ENCODE data around the gene SPINT2.
"Not testable (repeated sequence)": the region's sequence is repeated elsewhere in the genome, so short reads cannot be mapped to it uniquely, and the experiment has no call there.

Gene SPINT2

DNA sequence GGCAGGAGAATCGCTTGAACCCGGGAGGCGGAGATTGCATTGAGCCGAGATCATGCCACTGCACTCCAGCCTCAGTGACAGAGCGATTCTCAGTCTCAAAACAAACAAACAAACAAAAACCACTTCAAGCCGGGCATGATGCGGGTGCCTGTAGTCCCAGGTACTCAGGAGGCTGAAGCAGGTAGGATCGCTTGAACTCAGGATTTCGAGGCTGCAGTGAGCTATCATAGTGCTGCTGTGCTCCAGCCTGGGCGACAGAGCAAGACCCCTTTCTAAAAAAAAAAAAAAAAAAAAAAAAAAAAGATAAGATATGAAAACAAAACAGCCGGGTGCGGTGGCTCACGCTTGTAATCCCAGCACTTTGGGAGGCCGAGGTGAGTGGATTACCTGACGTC lies 21.1 kb upstream of the SPINT2 start:
- no peak for DNase-seq

DNA sequence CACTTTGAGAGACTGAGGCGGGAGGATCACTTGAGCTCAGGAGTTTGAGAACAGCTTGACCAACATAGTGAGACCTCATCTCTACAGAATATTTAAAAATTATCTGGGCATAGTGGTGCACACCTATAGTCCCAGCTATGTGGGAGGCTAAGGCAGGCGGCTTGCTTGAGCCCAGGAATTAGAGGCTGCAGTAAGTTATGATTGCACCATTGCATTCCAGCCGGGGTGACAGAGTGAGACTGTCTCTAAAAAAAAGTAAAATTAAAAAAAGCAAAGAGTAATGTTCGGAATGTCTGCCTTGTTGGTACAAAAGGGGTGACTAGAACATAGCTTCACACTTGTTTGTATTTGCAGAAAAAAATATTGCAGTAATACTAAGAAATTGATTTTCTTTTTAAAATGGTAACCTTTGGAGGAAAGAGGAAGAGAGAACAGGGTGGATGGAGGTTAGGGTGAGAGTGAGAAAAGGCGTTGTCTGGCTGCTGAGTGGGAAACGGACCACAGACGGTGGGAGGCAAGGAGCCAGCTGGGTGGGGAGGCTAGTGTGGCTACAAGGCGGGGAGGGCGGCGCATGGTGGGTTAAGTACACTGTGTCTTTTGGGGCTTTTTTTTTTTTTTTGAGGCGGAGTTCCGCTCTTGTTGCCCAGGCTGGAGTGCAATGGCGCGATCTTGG lies 18.4 kb upstream of the SPINT2 start:
- no peak for DNase-seq

DNA sequence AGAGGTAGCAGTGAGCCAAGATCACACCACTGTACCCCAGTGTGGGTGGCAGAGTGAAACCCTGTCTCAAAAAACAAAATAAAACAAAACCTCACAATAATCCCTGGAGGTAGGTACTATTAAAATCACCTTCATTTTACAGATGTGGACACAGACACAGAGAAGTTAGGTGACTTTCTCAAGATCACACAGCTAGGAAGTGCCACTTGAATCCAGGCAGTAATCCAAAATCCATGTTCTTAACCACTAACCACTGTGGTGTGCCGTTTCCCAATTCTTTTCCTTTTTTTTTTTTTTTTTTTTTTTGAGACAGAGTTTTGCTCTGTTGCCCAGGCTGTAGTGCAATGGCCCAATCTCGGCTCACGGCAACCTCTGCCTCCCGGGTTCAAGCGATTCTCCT lies 17.2 kb upstream of the SPINT2 start:
- no peak for DNase-seq

DNA sequence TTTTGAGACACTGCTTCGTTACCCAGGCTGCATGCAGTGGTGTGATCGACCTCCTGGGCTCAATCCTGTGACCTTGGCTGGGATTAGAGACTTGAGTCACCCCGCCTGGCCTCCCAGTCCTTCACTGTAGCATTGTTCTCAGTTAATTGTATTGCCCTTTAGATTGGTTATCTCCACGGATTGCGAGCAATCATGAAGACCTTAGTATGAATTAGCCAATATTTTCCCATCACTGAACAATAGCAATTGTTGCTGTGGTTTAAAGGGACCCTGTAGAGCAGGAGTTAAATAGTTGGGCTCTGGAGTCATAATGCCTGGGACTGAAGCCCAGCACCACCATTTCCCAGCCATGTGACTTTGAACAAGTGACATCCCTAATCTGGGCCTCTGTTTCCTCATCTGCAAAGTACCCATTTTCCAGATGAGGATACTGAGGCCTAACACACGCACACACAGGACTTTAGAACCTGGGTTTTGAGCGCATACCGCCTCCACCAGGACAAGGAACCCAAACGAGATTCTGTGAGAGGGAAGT lies 16.6 kb upstream of the SPINT2 start:
- DNase-seq = no peak

DNA sequence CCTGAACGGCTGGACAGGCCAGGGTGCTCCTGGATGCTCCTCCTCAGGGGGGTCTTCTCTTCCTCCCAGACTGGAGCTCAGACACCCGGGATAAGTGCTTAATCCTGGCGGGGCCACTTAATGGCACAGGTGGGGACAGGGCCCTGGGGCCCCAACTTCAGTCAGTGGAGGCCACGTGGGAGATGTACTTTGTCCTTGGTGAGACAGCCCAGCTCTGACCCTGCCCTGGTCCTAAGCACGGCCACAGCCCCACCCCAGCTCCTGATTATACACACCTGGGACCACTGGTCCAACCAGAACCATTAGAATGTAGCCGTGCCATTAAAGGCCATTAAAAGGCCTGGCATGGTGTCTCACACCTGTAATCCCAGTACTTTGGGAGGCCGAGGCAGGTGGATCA lies 16.0 kb upstream of the SPINT2 start:
- DNase-seq = no peak

DNA sequence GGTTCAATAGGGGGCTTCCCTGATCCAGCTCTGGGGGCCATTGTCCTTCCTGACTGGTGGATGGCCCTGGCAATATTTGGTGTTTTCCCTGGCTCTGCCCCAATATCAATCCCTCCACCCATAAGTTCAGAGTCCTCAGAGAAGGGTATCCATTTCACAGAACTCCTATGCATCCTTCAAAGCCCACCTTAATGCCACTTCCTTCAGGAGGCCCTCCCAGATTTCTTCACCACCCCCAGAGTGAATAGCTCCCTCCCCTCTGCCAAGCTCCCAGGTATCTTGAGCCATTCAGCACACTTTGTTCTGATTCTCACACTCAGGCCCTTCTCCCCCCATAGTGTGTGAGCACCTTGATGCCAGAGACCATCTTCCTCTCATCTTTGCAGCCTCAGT lies 13.9 kb upstream of the SPINT2 start:
- no peak for DNase-seq

DNA sequence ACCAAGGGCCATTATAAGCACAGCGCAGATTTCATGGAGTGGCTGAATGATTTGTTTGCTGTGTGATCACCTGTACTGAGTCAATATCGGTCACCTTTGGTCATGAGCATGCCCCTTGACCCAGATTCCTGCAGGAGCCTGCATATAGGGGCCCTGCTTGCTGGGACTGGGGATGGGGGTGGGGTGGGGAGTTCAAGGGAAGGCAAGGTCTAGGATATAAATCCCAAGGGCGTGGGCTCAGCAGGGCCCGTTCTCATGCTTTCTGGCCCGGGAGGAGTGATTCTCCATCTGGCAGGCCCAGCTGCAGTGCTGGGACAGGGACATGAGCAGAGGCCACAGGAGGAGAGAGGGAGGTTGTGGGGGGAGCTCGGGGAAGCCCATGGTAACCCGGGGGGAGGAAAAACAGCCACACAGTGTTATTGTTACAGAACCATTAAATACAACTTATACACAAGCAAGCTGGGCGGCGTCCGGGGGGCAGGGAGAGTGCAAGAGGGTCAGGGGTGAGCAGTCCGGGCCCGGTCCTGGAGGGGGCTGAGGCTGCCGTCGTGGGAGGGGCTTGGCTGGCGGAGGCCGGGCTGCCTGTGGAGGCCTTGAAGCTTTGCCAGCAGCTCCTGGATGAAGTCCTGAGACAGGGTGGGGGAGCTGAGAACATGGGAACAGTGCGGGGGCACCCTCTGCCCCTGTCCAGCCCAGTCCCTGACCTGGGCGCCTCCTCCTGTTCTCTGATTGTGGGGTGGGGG lies 13.4 kb upstream of the SPINT2 start:
- no peak for DNase-seq

DNA sequence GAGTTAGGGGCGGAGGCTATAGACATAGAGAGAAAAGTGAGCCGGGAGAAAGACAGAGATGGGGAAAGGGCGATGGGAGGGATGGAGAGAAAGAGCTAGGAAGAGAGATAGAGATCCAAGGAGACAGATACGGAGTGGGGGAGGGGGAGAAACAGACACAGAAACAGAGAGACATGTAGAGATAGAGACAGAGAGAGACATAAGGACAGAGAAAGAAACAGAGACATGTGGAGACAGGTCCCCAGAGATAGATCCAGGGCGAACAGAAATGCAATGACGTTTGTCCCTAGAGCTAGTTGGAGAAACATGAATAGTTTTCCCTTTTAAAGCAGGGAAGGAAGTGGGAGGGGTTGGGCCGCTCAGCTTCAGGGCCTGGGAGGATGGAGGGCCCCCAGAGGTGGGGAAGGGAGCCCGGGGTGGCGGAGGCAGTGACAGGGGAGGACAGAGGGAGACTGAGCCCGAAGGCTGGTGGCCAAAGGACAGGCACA lies 12.8 kb upstream of the SPINT2 start:
- DNase-seq = no peak

DNA sequence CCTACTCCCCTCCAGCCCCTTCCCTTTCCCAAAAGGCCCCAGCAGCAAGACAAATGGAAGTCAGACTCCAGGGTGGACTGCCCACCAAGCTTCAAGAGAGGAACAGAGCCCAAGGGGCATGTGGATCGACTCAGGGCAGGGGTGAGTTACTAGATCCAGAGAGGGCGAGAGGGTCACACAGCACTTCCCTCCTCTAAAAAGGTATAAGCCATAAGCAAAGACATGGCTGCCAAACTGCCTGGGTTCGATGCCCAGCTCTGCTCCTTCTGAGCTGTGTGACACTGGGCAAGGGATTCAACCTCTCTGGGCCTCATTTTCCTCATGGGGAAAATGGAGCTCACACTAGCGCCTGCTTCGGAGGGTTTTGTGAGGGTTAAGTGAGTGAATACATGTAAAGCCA lies 12.0 kb upstream of the SPINT2 start:
- no peak for DNase-seq

DNA sequence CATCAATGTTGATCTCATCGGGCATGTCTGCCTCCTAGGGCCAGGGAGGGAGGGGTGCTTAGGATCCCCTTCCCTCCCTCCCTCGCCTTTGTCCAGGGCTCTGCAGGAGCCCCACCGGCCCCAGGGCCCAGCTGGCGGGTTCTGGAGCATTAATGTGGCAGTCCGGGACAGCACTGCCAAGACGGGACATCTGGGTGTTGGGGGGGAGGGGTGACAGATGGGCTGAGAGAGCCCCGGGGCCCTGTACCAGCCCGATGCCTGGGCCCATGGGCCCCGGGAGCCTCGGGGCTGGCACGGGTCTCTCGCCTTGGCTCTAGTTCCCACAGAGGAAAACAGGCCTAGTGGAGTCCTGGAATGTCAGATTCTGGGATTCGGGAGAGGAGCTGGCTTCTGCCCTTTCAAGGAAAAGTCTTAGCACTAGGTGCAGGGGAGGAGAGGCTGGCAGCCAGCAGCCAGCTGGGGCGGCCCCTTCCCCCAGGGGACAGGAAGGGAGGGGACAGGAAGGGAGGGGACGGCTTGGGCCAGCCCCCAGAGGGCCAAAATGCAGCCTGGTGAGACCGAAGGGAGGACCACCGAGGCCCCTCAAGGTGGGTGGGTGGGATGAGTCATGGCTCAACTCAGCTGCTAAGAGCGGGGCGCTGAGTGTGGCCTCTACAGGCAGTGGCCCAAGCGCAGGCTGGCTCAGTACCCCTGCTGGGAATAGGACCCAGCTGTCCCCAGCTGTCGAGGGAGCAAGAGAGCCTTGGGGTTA lies 11.3 kb upstream of the SPINT2 start:
- DNase-seq = no peak

DNA sequence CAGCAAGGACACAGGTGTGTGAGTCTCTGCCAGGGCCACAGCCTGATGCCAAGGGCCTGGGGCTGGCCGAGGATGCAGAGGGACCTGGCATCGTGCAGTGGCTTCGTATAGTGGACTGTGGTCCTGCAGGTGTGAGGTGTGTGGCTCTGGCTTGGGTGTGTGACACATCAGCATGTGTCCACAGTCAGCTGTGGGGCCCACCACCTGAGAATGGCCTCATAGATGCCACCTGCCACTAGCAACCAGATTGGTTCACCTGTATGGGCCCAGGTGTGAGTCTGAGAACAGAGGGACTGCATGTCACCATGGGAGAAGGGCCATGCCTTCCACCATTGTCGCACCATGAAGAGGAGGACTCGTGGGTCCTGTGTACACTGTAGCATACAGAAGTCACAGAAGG lies 10.6 kb upstream of the SPINT2 start:
- no peak for DNase-seq

DNA sequence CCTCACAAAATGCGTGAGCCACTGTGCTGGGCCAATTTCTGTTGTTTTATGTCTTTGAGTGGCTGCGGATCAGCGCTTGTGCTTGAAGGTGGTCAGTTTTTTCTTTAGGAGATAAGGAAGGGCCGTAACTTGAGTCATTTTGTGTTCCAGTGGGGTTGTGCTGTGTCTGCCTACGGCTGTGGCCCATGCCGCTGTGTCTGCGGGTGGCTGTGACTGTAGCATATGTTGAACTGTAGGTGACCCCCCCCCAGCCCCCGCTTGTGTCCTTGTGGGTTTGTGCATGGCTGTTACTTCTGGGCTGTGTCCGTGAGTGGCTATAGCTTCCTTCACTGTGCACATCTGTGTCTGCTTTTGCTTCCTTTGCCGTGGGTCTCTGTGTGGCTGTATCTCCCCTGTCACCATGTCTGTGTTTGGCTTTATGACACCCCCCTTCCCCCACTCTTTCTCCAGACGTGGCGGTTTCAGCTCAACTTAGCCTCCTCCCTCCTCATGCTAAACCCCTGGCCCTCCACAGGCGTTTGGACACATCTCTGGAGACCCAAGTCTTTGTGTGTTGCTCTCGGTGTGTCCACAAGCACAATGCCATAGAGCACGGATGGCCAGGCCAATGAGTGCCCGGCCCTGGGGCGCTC lies 8.9 kb upstream of the SPINT2 start:
- DNase-seq = no peak

DNA sequence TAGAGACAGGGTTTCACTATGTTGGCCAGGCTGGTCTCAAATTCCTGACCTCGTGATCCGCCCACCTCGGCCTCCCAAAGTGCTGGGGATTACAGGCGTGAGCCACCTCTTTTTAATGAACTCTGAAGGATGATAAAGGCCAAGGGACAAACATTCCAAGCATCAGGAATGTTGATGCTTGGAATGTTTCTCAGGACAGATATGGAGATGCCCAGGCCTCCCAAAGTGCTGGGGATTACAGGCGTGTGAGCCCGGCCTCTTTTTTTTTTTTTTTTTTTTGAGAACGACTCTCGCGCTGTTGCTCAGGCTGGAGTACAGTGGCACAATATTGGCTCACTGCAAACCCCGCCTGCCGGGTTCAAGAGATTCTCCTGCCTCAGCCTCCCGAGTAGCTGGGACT lies 2.4 kb upstream of the SPINT2 start:
- not testable (repeated sequence) for DNase-seq

DNA sequence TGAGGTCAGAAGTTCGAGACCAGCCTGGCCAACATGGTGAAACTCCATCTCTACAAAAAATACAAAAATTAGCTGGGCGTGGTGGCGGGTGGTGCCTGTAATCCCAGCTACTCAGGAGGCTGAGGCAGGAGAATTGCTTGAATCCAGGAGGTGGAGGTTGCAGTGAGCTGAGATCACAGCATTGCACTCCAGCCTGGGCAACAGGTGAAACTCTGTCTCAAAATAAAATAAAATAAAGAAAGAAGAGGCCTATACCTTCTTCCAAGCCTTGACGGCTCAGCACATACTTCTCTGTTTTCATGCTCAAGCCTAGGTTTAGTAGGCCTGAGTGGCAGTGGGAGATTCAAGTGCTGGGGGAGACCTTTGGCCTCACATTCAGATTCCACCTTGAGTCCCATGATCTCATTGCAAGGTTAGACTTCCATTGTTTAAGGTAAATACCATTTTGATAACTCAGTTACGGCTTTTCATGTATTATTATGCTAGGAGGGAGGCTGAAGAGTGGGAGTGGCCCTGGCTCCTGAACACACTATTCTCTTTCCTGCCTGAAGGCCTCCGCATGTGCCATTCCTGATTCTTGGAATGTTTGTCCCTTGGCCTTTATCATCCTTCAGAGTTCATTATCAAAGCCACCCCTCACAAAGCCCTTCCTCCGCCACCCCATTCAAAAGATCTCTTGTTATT lies 1.6 kb upstream of the SPINT2 start:
- no peak for DNase-seq

DNA sequence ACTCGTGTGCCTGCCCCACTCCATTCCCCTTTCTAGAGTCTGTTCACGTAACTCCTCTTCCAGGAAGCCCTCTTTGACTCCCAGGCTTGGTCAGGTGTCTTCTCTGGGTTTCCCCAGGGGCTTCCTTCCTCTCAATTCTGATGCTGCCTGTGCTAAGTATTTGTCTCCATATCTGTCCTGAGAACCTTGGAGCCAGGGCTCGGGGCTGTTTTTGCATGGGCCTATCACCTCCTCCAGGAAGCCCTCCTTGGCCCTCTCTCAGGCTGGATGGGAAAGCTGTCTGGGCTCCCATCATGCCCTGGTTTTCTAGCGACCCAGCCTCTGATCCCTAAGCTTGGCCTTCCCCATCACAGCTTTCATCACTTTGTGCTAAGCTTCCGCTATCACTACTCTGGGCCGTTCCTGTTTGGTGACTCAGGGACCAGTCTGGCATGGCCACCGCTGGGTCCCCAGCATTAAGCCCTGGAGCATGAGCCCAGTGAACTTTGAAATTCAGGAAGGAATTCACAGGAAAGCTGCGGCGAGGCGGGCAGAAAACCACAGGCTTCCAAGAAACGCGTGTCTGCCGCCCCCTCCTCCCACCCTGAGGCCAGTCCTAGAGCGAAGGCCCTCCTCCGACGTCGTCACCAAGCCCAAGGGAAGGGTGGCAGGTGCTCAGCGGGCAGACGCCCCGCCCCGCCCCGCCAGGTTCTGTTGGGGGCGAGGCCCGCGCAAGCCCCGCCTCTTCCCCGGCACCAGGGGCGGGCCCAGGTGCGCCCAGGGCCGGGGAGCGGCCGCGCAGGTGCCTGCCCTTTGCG lies 486 bp upstream of the SPINT2 start:
- peak; percentile 57 for DNase-seq

DNA sequence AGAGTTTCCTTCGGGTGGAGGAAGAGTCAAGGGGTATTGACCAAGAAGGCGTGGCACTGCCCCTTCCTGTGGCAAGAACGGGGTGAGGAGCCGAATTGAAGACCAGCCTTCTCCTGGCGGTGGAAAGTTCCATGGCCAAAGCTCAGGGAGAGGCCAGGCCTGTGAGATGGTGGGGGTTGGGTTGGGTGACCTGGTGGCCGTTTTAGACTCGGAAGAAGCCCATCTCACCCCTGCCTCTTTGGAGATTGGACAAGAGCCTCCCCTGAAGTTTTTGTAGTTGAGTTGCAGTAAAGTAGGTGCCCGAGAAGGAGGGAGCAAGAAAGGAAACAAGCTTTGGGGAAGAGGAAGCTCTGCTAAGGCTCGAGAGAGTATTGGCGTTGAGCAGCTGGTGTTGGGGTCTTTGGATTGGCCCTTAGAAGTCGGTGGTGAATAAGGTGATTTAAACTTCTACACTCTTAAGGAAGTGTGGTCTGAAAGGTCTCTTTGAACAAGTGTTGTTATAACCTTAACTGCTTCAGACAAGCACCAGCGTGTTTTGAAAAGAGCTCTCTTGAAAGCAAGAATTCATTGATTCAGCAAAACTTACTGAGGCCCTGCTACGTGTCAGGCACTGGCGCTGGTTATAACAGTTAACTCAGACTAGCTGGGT lies 964 bp downstream of the SPINT2 start:
- no peak for DNase-seq

DNA sequence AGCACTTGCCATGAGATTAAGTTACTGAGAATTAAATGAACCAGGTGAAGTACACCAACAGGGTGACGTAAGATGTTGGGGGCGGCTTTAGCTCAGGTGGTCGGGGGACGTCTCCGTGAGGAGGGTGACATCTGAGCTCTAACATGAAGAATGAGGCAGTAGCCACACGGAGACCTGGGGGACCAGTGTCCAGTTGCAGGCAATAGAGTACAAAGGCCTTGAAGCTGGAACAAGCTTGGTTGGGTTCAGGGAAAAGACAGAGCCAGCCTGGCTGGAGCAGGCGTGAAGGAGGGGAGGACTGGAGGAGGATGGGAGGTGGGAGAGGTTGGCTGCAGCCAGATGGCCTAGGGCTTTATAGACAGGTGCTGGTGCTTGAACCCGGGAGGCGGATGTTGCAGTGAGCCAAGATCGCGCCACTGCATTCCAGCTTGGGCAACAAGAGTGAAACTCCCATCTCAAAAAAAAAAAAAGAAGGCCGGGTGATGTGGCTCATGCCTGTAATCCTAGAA lies 1.6 kb downstream of the SPINT2 start:
- no peak for DNase-seq

DNA sequence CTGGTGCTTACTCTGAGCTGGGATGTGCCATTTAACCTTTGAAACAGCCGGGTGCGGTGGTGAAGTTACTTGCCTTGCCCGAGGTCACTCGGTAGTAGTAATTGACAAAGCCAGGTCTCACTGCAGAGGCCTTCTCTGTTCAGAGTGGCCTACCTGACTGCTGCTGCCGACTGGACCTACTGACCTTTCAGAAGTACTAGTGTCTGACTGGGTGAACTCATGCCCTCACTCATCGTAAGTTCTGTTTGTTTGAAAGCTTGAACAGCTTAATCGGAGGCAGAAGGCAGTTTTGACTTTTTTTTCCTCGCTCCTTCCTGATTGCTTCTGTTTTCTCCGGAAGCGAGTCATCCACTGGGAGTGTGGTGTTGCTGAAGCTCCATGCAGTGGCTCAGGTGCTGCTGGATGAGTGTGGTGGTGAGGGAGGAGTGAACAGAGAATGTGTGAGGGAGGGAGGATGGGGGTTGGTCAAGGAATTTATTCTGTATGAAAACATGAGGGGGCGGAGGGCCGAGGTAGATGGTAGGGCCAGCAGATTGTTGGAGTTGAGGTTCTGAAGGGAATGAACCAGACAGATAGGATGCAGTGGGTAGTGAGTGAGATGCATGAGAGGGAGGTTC lies 2.7 kb downstream of the SPINT2 start:
- no peak for DNase-seq

DNA sequence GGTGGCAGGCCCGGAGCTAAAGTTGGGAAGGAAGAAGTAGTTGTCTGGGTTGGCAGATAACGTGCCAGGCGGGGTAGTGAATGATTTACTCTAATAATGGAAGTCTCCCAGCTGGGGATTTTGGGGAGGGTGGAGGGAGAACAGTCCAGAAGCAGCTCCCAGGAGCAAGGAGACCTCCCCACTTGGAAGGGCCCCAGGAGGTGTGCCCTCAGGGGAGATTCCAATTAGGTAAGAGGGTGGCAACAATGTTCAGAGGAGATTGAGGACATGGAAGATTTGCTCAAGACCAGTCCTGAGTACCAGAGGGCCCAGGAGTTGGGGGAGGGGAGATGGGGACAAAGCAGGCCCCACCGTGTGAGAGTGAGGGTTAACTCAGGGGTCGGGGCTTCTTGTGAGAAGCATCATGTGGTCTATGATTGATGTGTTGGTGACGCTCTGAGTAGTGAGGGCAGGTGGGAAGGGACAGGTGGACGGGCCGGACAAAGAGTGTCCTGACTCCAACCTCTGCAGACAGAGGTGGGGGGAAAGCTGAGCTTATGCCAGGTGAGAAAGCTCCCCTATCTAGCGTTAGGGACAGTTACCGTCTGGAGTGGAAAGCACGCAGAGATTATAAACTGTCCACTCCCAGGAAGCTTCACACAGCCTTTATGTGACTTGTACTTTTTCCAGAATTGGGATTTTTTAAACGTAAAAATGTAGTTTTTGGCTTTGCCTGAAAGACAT lies 3.5 kb downstream of the SPINT2 start:
- no peak for DNase-seq

DNA sequence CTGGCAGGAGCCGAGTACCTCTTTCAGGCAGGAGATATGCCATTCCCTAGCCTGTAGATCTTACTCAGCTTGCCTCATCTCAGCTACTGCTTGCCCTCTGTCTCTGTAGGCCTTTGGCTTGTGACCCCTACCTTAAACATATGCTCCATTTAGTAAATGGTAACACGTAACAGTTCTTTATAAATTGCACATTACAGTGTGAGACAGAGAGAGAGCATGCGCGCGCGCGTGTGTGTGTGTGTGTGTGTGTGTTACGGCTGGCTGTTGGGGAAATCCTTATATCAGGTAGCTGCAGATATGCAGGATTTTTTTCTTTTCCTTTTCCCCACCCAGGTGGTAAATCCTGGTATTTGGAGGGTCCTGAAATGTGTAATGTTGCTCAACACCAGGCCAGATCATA lies 4.2 kb downstream of the SPINT2 start:
- no peak for DNase-seq
